Activated CD8-positive, alpha-beta memory T cell treated with anti-CD3 and anti-CD28 coated beads, Interleukin-2, amount 50 U/mL, for 4 hours (primary cell): ENCODE data around the gene ING3.

ENCODE experiments used
- DNase-seq: peaks from one replicate; pipeline ENCODE4 v3.0.0-alpha.2; 2020

The ING3 gene, protein sequence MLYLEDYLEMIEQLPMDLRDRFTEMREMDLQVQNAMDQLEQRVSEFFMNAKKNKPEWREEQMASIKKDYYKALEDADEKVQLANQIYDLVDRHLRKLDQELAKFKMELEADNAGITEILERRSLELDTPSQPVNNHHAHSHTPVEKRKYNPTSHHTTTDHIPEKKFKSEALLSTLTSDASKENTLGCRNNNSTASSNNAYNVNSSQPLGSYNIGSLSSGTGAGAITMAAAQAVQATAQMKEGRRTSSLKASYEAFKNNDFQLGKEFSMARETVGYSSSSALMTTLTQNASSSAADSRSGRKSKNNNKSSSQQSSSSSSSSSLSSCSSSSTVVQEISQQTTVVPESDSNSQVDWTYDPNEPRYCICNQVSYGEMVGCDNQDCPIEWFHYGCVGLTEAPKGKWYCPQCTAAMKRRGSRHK

DNA sequence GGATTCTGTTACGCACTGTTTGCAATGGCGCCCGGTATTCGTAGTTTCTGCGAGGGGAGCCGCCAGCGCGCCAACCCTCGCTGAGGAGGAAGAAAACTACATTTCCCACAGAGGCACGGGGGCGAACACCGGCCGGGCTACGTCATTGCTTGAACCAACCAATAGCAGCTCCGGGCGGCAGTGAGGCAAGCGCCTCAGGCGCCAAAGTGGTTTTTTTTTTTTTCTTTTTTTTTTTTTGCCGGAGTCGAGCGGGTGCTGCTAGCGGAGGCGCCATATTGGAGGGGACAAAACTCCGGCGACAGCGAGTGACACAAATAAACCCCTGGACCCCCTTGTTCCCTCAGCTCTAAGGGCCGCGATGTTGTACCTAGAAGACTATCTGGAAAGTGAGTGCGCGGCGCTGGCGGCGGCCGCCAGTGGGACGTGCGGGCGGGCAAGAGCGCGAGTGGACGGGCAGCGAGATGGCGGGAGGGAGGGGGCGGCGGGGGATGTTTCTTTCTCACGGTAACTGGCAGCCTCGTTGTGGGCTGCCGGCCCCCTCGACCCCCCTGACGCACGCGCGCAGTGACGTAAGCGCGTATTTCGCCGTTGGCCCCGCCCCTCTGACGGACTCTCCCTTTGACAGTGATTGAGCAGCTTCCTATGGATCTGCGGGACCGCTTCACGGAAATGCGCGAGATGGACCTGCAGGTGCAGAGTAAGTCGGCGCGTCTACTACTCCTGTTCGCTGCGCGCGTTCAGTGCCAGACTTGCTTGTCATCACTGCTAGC lies at the start of gene ING3:
Gene ING3 (plus strand): TSS at position 239 of the 770 bp plus-strand sequence. CDS start 120 bp downstream, at position 359.
- DNase-seq, result peak; percentile 97

DNA sequence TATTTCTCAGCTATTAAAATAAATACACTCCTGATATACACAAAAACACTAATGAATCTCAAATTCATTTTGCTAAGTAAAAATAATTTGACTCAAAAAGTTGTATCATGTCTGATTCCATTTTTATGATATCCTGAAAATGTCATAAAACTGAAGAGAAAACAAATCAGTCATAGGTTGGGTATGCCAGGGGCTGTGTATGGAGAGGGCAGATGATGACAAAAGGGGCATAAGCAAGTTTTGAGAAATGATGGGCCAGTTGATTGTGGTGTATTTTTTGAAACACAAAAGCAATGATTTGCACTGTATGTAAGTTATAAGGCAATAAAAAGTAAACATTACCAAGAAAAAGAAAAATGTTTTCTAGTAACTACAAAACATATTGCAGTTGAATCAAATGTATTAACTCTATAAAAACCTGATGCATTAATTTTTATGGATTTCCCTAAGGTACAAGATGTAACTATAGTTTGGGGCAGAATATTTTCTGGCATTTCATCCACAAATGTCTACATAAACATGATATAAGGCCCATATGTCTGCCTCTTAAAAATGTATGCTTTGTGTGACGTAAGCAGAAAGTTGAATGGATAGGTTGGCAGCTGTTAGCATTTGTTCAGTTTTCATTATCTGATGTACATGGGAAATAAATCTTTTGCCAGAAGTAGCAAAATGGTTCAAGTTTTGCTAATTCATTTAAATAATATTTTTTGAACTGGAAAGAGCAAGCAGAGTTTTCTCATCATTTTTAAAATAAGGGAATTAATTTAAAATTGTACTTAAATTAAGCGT lies 35.1 kb upstream of the ING3 start:
- no peak for DNase-seq

DNA sequence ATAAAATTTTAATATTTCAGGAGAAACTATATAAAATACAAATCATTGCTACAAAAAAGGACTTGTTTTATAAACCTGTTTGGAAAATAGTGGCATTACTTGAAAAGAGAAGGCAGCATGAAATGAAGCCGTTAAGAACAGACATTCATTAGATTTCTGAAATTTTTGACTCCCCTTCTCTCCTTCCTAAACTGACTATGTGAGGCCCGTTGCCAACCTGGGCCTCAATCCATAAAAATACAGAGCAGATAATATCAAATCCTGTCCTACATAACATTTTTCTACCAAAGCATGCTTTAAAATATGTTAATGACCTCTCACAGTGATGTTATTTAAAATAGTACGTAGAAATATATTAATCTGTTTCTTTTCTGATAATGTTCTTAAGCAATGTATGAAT lies 34.5 kb upstream of the ING3 start:
- no peak for DNase-seq

DNA sequence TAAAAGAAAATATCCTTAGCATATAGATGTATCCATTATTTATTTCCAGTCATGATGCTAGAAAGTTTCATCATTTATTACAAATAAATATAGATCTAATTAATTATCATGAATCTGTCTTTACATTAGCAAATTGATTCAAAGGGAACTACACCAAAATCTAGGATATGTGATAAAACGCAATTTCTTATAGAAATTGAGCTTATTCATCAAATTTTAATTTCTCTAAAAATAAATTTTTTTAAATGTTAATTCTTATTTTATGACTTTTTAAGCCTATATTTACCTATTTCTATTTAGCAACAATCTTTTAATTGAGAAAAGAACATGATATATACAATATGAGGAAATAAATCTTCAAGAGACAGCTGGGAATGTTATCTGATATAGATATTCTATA lies 34.0 kb upstream of the ING3 start:
- DNase-seq, result no peak

DNA sequence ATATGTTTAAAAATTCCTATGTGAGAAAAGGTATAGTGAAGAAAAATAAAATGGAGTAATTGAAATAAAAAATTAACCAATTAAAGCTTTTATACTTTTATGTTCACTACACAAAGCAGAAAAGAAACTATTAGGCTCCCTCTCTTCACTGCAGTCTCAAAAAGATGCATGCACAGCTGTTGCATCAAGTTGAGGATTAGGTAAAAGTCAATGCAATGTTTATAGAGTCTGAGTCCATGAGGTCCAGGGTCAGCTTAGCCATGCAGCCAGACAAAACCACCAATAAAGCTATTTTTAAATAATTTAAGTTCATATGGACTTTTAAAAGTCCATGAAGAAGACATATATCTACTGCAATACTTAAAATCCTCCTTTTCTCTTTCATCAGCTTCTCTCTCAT lies 31.1 kb upstream of the ING3 start:
- DNase-seq, result no peak

DNA sequence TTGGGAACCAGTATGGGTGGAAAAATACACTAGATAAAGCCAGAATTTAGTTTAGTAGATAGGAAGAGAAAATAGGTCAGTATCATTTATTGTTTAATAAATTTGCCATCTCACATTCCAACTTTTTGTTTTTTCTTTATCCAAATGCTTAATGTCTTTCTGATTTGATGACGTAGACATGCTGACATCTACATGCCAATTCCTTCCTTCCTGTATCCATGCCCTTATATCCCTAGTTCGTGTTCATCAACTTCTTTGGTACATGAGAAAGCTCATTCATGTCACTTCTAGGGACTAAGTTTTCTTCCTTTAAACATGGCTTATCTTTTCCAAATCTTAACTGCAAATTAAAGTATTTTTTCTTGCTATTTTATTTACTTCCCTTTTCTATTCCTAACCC lies 30.5 kb upstream of the ING3 start:
- DNase-seq, result no peak

DNA sequence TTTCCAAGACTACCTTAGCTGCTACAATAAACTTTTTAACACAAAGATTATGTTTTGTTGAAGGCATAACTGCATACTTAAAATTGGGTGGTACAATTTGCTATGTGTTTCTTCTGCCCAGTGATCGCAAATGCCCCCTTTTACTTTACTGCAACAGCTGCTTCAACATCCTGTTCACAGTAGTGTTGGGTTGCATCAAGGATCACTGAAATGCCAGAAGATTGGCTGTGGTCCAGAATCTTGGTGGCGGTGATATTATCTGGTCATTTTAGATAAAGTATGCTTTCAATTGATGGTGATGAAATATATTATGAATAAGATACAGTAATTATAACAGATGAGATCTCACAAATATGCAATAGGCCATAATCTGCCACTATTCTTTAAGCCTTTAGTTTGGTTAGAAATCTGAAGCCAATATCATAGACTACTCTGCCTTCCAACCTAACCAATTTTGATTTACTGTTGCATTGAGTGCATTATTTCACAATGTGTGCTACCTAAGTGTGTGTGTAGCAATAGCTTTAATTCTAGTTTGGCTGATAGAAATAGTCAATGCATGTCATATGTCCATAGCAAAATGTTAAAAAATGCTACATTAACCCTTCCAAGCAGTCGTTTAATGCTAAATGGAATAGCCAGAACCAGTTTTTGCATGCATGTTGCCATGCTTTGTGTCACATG lies 29.8 kb upstream of the ING3 start:
- no peak for DNase-seq

DNA sequence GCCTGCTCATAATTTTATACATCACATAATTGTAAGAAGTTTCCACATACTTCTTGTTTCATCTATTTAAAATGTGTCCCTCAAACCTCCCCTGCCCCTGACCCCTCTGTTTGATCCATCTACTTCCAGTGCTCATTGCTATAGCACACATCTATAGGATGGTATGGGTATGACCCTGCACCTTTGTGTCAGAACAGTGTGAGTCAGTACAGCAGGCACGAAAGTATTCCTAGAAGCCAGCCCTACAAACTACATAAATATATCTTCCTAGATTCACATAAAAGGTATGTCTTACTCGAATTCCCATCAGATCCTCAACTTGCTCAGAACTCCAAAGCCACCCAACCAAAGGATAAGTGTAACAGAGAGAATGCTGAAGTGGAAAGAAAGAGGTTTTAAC lies 25.7 kb upstream of the ING3 start:
- no peak for DNase-seq

DNA sequence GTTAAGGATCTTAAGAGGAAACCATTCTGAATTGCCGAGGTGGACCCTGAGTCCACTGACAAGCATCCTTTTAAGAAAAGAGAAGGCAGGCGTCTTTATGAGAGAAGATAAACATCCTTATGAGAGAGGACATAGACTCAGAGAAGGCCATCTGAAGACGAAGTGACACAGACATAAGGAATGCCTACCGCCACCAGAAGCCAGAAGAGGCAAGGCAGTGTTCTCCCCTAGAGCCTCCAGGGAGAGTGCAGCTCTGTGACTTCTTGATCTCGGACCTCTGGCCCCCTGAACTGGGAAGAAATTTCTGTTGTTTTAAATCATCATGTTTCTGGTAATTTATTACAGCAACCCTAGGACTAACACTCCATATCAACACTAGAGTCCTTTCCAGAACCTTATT lies 25.2 kb upstream of the ING3 start:
- no peak for DNase-seq

DNA sequence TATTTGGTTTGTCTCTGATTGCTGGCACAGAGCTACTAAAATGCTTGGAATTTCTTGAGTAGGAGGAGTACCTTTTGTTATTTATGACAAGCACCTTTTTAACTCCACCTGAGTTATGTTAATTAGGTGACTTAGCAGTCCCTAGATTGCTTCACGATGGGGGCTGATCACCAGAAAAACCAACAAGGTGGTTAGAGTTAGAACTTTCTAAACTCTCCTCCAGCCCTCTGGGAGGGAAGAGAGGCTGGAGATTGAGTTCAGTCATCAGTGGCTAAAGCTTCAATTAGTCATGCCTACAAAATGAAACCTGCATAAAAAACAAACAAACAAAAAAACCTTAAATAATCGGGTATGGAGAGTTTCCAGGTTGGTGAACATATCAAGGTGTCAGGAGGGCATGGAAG lies 23.6 kb upstream of the ING3 start:
- no peak for DNase-seq

DNA sequence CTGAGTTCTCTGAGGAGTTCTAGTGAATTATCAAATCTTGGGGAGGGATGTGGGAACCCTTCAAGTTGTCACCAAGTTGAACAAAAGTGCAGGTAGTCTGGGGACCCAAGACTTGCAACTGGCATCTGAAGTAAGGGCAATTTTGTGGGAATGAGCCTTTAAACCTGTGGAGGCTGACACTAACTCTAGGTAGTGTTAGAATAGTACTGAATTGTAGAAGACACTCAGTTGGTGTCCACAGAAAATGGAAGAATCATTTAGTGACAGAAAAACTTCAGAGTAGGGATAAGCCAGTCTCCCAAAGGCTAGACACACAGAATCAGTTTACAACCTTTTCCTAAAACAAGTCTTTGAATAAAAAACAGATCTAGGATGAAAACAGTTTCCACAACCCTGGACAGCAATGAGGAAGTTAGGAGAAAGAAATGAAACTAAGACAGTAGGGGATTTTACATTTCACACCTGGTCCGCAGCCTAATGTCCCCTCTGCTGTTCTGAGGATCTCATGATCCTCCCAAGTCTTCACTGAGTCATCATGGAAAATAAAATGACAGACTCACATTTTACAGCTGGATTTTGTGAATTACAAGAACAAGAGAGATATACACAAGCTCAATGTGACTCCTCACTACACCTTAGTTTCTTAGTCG lies 23.0 kb upstream of the ING3 start:
- no peak for DNase-seq

DNA sequence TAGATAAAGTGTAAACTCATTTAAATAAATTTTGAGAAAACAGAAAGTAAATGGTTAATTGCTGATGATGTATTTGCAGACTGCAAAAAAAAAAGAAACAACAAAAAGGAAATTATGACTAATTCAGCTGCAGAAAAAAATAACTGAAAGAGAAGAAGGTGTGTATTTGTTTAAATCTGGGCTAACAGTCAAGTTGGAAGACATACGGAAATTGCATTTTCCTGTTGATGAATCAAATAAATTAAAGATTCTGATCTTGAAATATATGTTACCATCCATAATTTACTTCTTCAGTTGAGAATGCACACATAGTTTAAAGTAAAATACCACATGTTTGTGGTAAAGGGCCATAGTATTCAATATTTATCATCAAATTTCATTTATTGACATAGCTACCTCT lies 19.3 kb upstream of the ING3 start:
- no peak for DNase-seq

DNA sequence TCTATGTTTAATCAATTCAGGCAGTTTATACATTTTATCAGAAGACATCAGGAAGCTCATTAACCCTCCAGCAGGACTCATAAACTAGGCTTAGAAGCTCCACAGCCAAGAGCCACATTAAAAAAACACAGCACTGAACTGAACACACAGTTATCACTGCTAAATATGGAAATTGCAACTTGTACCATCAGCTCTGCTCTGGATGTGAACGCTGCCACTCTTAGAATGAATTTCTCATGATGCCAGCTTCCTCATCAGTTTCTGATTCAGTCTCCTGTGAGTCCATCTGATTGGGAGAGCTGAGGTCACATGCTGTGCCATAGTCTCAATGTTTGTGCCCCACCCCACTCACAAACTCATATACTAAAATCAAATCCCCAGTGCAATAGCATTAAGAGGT lies 17.1 kb upstream of the ING3 start:
- no peak for DNase-seq

DNA sequence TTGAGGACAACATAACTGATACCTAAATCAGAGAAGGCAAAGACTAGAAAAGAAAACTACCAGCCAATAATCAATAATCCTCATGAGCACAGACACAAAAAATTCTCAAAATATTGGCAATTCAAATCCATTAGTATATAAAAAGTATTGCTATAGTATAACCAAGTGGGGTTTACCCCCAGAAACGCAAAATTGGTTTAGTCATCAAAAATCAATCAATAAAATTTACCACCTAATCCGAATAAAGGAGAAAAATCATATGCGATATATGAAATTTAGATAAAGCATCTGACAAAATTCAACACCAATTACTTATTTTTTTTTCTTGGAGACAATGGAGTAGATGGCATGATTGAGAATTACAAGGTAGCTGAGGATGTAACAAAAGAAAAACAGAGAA lies 11.2 kb upstream of the ING3 start:
- DNase-seq, result no peak

DNA sequence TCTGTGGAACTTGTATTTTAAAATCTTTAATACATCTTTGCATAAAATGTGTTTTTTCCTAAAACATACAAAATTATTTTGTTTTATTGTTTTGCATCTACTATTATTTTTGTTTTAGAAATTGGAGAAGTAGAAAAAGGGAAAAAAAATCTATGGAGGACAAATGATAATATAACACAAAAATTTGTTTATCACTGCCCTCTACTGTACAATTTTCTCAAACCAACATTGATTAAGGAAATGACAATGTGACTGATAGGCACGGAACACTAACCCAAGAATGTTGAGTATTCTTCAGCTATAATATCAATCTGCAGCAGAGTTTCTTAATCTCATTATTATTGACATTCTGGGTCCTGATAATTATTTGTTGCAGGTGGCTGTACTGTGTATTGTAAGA lies 9.5 kb upstream of the ING3 start:
- DNase-seq, result no peak

DNA sequence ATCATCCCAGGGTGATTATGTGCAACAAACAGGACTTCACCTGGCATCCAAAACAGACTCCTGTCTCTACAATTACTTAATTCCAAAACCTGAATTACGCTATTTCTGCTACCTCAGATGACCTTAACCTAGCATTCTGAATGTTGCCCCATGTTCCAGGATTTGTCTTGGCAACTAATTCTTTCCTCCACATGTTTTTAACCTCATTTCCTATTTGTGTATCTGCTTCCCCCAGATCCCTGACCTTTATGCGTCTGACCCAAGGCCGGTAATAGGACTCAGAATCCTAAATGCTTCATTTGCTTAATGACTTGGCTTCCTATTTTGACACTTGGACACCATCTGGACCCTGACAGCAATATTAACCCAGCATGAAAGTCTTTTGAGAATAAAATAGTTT lies 8.7 kb upstream of the ING3 start:
- no peak for DNase-seq

DNA sequence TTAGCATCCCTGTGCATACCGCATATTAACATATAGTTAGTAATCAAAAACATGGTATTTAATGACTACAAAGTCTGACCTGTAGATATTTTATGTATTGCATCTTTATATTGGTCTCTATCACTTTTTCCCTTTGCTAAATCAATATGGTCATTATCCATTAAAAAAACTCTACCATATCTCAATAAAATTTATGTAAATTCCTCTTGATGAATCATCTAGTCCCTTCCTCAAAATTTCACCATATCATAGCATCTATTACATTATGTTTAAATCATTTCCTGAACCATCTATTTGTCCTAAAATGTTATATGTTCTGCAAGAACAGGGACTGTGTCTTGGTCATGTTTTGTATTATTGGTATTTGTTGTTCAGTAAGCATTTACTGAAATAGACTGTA lies 7.7 kb upstream of the ING3 start:
- no peak for DNase-seq

DNA sequence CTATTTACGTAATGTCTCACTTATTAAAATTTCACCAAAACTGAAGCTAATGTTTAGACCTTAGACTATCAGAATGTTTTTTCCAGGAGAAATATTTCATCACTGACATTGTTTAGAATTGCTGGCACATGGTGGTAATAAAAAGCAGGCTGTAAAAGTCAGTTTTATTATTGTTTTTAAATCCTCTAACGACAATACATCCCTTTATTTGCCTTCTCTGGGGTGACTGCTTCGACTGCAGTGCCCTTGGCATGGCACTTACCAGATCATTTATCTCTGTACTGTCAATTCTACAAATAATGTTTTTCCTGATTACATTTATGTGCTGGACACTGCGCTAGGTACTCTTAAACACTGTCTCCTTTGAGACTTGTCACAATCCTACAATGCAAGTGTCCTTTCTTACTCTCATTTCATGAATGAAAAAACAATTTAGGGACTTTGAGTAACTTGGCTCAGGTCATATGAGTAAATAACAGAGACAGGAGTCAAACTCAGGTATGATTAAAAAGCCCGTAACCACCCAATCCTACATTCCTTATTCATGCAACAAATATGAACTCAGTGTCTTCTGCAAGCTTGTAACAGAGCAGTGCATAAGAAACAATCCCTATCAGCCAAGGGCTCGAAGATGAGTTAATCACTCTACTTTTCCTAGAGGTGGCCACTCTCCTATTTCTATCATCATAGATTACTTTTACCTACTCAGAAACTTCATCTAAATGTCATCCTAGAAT lies 5.6 kb upstream of the ING3 start:
- DNase-seq, result no peak

DNA sequence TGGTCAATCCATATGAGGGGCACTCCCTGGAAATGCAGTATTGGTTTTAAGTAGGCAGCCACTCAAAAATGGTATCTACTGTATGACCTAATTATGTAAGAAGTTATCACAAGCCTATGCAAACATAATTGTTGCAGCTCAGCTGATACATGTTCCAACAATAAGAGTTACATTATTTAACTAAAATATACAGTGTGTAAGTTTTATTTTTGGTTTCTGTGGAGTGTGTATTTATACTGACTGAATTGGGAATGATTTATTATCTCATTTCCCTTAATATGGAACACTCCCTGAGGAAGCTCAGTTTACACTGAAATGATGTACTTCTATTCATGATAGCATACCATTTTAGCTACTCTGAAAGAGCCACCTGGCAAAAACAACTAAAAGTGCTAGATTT lies 2.6 kb upstream of the ING3 start:
- no peak for DNase-seq

DNA sequence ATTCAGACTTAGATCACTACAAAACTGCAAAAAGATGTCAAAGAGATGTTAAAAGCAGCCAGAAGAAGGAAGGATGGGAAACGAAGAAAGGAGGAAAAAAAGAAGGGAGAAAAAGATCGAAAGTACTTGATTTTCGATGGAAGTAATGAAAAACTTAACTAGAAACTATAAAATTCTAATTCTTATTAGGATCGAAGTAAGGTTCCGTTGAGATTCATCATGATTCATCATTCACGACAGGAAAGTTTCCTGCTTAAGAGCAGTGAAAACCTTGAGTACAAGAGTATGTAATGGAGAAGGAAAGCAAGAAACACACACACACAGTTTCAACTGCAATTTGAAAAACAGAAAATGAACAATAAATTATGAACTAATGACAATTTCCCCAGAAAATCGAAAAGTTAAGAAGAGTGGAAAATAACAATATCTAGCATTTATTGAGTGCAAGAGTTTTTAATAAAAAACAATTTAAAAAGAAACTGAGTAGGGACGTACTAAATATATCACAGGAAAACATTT lies 1.1 kb upstream of the ING3 start:
- no peak for DNase-seq

DNA sequence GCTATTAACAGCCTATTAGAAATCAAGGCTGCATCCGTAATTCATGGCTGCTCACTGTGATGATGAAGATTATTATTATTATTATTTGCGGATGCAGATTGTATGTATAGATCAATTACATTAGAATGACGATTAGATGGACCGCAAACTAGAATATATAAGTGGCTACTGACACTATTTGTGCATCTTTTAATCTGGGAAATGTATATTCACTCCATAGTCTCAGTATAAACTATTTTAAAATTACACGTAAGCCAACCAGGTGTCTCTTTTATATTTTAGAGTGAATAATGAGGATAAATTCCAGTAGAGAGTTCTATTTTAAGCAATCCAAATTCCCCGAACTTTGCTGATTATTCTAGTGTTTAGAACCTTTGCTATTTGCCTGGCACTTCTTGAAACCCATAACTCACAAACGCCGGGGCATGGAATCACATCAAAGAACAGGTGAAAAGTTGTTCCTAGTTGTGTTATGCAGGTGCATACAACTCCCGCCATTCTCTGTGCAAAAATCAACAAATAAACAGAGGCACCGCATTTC lies 509 bp upstream of the ING3 start:
- no peak for DNase-seq
